Loucy (cell line): ENCODE data around the gene DSCAML1.

Source experiments
- H2AFZ ChIP-seq: fragments of 200-600 bp; sonication (generic); 2 replicates; pipeline ENCODE4 v1.6.0; 2016; ENCODE audit warnings: antibody characterized with exemption, mild to moderate bottlenecking, low read length, moderate library complexity
- H3F3A ChIP-seq: fragments of 200-600 bp; 2 replicates; pipeline ENCODE4 v1.6.0; 2016; ENCODE audit warnings: antibody characterized with exemption, low read depth, mild to moderate bottlenecking
- H3K27me3 ChIP-seq: fragments of 200-600 bp; sonication (generic); 2 replicates; pipeline ENCODE4 v1.6.1; 2014; ENCODE audit warnings: low read length, mild to moderate bottlenecking; ENCODE audit not compliant: insufficient read depth, poor library complexity, severe bottlenecking
- H3K36me3 ChIP-seq: fragments of 200-600 bp; sonication (generic); 2 replicates; pipeline ENCODE4 v1.6.1; 2016; ENCODE audit warnings: low read length; ENCODE audit not compliant: insufficient read depth
- H3K4me1 ChIP-seq: fragments of 200-600 bp; sonication (generic); 2 replicates; pipeline ENCODE4 v1.5.1; 2014; ENCODE audit warnings: low read length, mild to moderate bottlenecking; ENCODE audit not compliant: insufficient read depth, poor library complexity, severe bottlenecking
- H3K4me2 ChIP-seq: fragments of 200-600 bp; sonication (generic); 2 replicates; pipeline ENCODE4 v1.6.0; 2014; ENCODE audit warnings: antibody characterized with exemption, low read length, low read depth, mild to moderate bottlenecking; ENCODE audit not compliant: poor library complexity, severe bottlenecking
- H3K4me3 ChIP-seq: fragments of 200-600 bp; sonication (generic); 2 replicates; pipeline ENCODE4 v1.5.1; 2014; ENCODE audit warnings: low read length, mild to moderate bottlenecking, mixed read lengths; ENCODE audit not compliant: poor library complexity, severe bottlenecking
- H3K79me2 ChIP-seq: fragments of 200-600 bp; sonication (generic); 2 replicates; pipeline ENCODE4 v1.6.1; 2014; ENCODE audit warnings: low read length; ENCODE audit not compliant: insufficient read depth
- H3K9ac ChIP-seq: fragments of 200-600 bp; sonication (generic); 2 replicates; pipeline ENCODE4 v1.6.0; 2014; ENCODE audit warnings: mild to moderate bottlenecking, low read depth, low read length, moderate library complexity; ENCODE audit not compliant: poor library complexity, severe bottlenecking
- H3K9me2 ChIP-seq: fragments of 200-600 bp; sonication (generic); replicated peaks from 2 replicates; pipeline ENCODE4 v1.6.1; 2016; ENCODE audit warnings: low read depth, low read length, mixed read lengths
- H3K9me3 ChIP-seq: fragments of 200-600 bp; sonication (generic); 2 replicates; pipeline ENCODE4 v1.6.1; 2014; ENCODE audit warnings: mild to moderate bottlenecking, antibody characterized with exemption, low read length, low read depth; ENCODE audit not compliant: insufficient read depth
- H4K20me1 ChIP-seq: fragments of 200-600 bp; sonication (generic); 2 replicates; pipeline ENCODE4 v1.6.0; 2014; ENCODE audit warnings: antibody characterized with exemption, low read length, mild to moderate bottlenecking; ENCODE audit not compliant: insufficient read depth, poor library complexity, severe bottlenecking
- CTCF ChIP-seq: fragments of 200-600 bp; sonication (generic); conservative IDR thresholded peaks from 2 replicates; pipeline ENCODE4 v1.5.1; 2014; ENCODE audit warnings: mild to moderate bottlenecking, antibody characterized with exemption, low read length
- EZH2phosphoT487 ChIP-seq: fragments of 200-600 bp; IDR thresholded peaks from 2 replicates; pipeline ENCODE4 v1.6.1; 2018; ENCODE audit warnings: antibody characterized with exemption, mild to moderate bottlenecking, moderate library complexity, borderline replicate concordance

The DSCAML1 gene

GRCh38 chr11:117688255-117688797, 108.7 kb downstream of the DSCAML1 start:
- Histone ChIP-seq H3K9me3 (no peaks in the 10 kb centered on the region), H3K79me2 (no peaks in the 10 kb centered on the region), H3K9me2 (no peaks in the 10 kb centered on the region), H3K27me3 (no peaks in the 10 kb centered on the region), H3K36me3 (no peaks in the 10 kb centered on the region), H2AFZ (no peak overlapping the region), H3K4me3 (no peak overlapping the region), H4K20me1 (no peaks in the 10 kb centered on the region), H3K4me1 (peaks cover 18% of the 10 kb centered on the region), H3K9ac (no peak overlapping the region), H3K4me2 (no peak overlapping the region), H3F3A (no peaks in the 10 kb centered on the region)
- TF ChIP-seq CTCF: no peak
- TF ChIP-seq EZH2phosphoT487: no peak

- H3K9ac ChIP-seq: no peak overlapping the region
- no peaks in the 10 kb centered on the region for H3K9me3 ChIP-seq
- no peak overlapping the region for H3K4me2 ChIP-seq
- no peak overlapping the region for H3K4me3 ChIP-seq
- TF ChIP-seq EZH2phosphoT487 (no peak), CTCF (no peak)
- H4K20me1 ChIP-seq: no peaks in the 10 kb centered on the region
- no peak overlapping the region for H2AFZ ChIP-seq
- H3K79me2 ChIP-seq: no peaks in the 10 kb centered on the region
- no peaks in the 10 kb centered on the region for H3F3A ChIP-seq
- H3K27me3 ChIP-seq: no peaks in the 10 kb centered on the region
- H3K4me1 ChIP-seq: peaks cover 18% of the 10 kb centered on the region
- H3K36me3 ChIP-seq: no peaks in the 10 kb centered on the region
- no peaks in the 10 kb centered on the region for H3K9me2 ChIP-seq
These were observed 109.2 kb downstream of the DSCAML1 start for GRCh38 chr11:117687776-117688175.

GRCh38 chr11:117686711-117687110, 110.3 kb downstream of the DSCAML1 start:
- H2AFZ ChIP-seq: no peak overlapping the region
- TF ChIP-seq CTCF (no peak), EZH2phosphoT487 (no peak)
- no peak overlapping the region for H3K4me3 ChIP-seq
- H3K36me3 ChIP-seq: no peaks in the 10 kb centered on the region
- H3K4me1 ChIP-seq: peaks cover 18% of the 10 kb centered on the region
- H3K9me2 ChIP-seq: no peaks in the 10 kb centered on the region
- no peaks in the 10 kb centered on the region for H3F3A ChIP-seq
- H3K79me2 ChIP-seq: no peaks in the 10 kb centered on the region
- H3K27me3 ChIP-seq: no peaks in the 10 kb centered on the region
- H4K20me1 ChIP-seq: no peaks in the 10 kb centered on the region
- no peak overlapping the region for H3K4me2 ChIP-seq
- H3K9me3 ChIP-seq: no peaks in the 10 kb centered on the region
- no peak overlapping the region for H3K9ac ChIP-seq
